Liver (tissue), 9 donors: ENCODE data around the gene GLI3. TPM values are rescaled to one million over a fixed set of nuclear protein-coding genes. Genes with fewer than 3 reads are reported as not detected.

Experiments
- DNase-seq: peaks from one replicate; pipeline ENCODE4 v3.0.0-alpha.2; 2017; ENCODE audit warnings: low spot score
- H3K27ac ChIP-seq, 2 donors: one replicate each; pipeline ENCODE4 v1.7.0; 2013; ENCODE audit warnings: inconsistent platforms in 2 of 2, low read length in 2 of 2, control low read depth in 1 of 2, low read depth in 1 of 2, mild to moderate bottlenecking in 1 of 2
- H3K27me3 ChIP-seq, 4 donors: one replicate each; pipeline versions ENCODE4 v1.6.1 to v1.7.0; 2013; ENCODE audit warnings: low read length in 3 of 4, inconsistent platforms in 1 of 4, mild to moderate bottlenecking in 1 of 4, moderate library complexity in 1 of 4; ENCODE audit not compliant: control insufficient read depth in 4 of 4, insufficient read depth in 4 of 4
- H3K36me3 ChIP-seq, 4 donors: one replicate each; pipeline versions ENCODE4 v1.6.1 to v1.7.0; 2013; ENCODE audit warnings: low read length in 3 of 4, mild to moderate bottlenecking in 3 of 4, low read depth in 1 of 4, moderate library complexity in 1 of 4; ENCODE audit not compliant: control insufficient read depth in 4 of 4, insufficient read depth in 3 of 4
- H3K4me1 ChIP-seq, 4 donors: one replicate each; pipeline versions ENCODE4 v1.6.1 to v1.7.0; 2013; ENCODE audit warnings: low read length in 3 of 4, mild to moderate bottlenecking in 3 of 4, moderate library complexity in 1 of 4; ENCODE audit not compliant: control insufficient read depth in 4 of 4, insufficient read depth in 4 of 4
- H3K4me3 ChIP-seq, 3 donors: one replicate each; pipeline versions ENCODE4 v1.6.1 to v1.7.0; 2013; ENCODE audit warnings: low read length in 3 of 3, control low read depth in 1 of 3, low read depth in 1 of 3, mild to moderate bottlenecking in 1 of 3
- H3K9ac ChIP-seq, 2 donors: one replicate each; pipeline ENCODE4 v1.7.0; 2013; ENCODE audit warnings: low read length in 2 of 2, mild to moderate bottlenecking in 2 of 2, moderate library complexity in 2 of 2, control low read depth in 1 of 2, low read depth in 1 of 2
- H3K9me3 ChIP-seq, 4 donors: one replicate each; pipeline versions ENCODE4 v1.6.1 to v1.7.0; 2013; ENCODE audit warnings: low read length in 3 of 4; ENCODE audit not compliant: control insufficient read depth in 4 of 4
- EGR1 ChIP-seq, 2 donors: IDR thresholded peaks; 2 replicates each; pipeline ENCODE4 v1.6.1; 2016 to 2018; ENCODE audit warnings: antibody characterized with exemption in 2 of 2, low read depth in 2 of 2
- FOXA1 ChIP-seq: IDR thresholded peaks from 2 replicates; pipeline ENCODE4 v1.6.1; 2016; ENCODE audit warnings: antibody characterized with exemption
- FOXA2 ChIP-seq: IDR thresholded peaks from 2 replicates; pipeline ENCODE4 v1.6.1; 2016; ENCODE audit warnings: antibody characterized with exemption
- GABPA ChIP-seq, 2 donors: IDR thresholded peaks in 1 of 2; conservative IDR thresholded peaks in 1 of 2; 2 replicates each; pipeline ENCODE4 v1.6.1; 2016; ENCODE audit warnings: antibody characterized with exemption in 2 of 2, mild to moderate bottlenecking in 1 of 2, moderate library complexity in 1 of 2
- HNF4G ChIP-seq: IDR thresholded peaks from 2 replicates; pipeline ENCODE4 v1.6.1; 2016; ENCODE audit warnings: antibody characterized with exemption
- RAD21 ChIP-seq, 2 donors: IDR thresholded peaks; 2 replicates each; pipeline ENCODE4 v1.6.1; 2016; ENCODE audit warnings: antibody characterized with exemption in 2 of 2, mild to moderate bottlenecking in 2 of 2
- SP1 ChIP-seq: IDR thresholded peaks from 2 replicates; pipeline ENCODE4 v1.6.1; 2018; ENCODE audit warnings: antibody characterized with exemption, mild to moderate bottlenecking
- TAF1 ChIP-seq: conservative IDR thresholded peaks from 2 replicates; pipeline ENCODE4 v1.6.1; 2016; ENCODE audit warnings: antibody characterized with exemption, mild to moderate bottlenecking
- YY1 ChIP-seq: IDR thresholded peaks from 2 replicates; pipeline ENCODE4 v1.6.1; 2016; ENCODE audit warnings: antibody characterized with exemption, mild to moderate bottlenecking
- WGBS: extraction: QIAGEN DNeasy Blood & Tissue Kit; methylation state at CpG from one replicate; pipeline ENCODE4 v1.1.7; 2013; 5-methylcytosine and 5-hydroxymethylcytosine counted together
- polyA plus RNA-seq, 2 donors: library from polyadenylated mRNA; stranded (reverse) in 1 of 2; unstranded in 1 of 2; fragments of 200-250 nt in 1 of 2; fragments of >200 nt in 1 of 2; fragmentation: Nextera tagmentation in 1 of 2; extraction: Ambion mirVana in 1 of 2; gene quantifications; one replicate each; pipeline versions ENCODE4 v1.2.1 to v1.2.3, GENCODE V29; 2013 to 2015
- total RNA-seq, 2 donors: library from RNA; depleted of rRNA; stranded (reverse); fragments of >200 nt; gene quantifications; one replicate each; pipeline ENCODE4 v1.2.3, GENCODE V29; 2014
- TF ChIP-seq, protein P1 (sequence below): IDR thresholded peaks from 2 replicates; pipeline ENCODE4 v1.6.1; 2016; ENCODE audit warnings: antibody characterized with exemption
- TF ChIP-seq, protein P2 (sequence below): IDR thresholded peaks from 2 replicates; pipeline ENCODE4 v1.6.1; 2016; ENCODE audit warnings: antibody characterized with exemption
- TF ChIP-seq, protein P3 (sequence below): IDR thresholded peaks from 2 replicates; pipeline ENCODE4 v1.6.1; 2016; ENCODE audit warnings: antibody characterized with exemption, mild to moderate bottlenecking
- TF ChIP-seq, protein P4 (sequence below): IDR thresholded peaks from 2 replicates; pipeline ENCODE4 v1.6.1; 2016; ENCODE audit warnings: antibody characterized with exemption
- TF ChIP-seq, protein P5 (sequence below): fragments of 150-350 bp; IDR thresholded peaks from 2 replicates; pipeline ENCODE4 v1.5.1; 2017; ENCODE audit warnings: improper control_type of control experiment, low read depth, low read length; ENCODE audit not compliant: missing input control
- donor health status: healthy.
- donor health status: healthy.
- donor health status: healthy.
- donor health status: healthy.
- donor health status: healthy.

GLI3 gene
- total and polyA plus RNA-seq, 4 donors, result 0.09 to 0.42 (median 0.26) TPM

DNA sequence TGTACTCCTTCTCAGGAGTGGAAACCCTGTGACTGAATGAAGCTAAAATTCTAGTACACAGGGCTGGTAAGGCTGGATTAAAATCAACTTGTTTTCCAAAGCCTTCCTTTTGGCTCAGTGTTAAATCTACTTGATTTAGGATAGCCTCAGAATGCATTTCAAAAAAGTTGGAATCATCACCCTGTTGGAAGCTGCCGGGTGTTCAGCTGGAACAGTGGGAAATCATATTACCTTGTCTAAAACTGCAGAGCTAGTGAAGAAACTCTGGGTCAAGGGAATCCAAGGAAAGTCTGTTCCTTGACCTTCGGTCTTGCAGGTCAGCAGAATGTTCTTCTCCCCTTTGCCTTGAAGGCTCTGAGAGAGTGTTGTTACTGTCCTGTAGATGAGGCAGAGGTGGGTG lies 282.0 kb downstream of the GLI3 start:
- Histone ChIP-seq H3K27ac (no peak overlapping the region), H3K4me3 (no peak overlapping the region), H3K9me3 (no peaks in the 10 kb centered on the region), H3K27me3 (peaks cover 0 to 9% (median 0%) of the 10 kb centered on the region in 4 donors), H3K4me1 (peaks cover 0 to 5% (median 2%) of the 10 kb centered on the region in 4 donors), H3K9ac (no peak overlapping the region), H3K36me3 (no peaks in the 10 kb centered on the region)
- no peak for DNase-seq
- TF ChIP-seq GABPA (IDR thresholded peaks at IDR 0.05 in 1 of 2, conservative IDR thresholded peaks at IDR 0.05 in 1 of 2), result no peak
- TF ChIP-seq SP1, result no peak
- TF ChIP-seq, protein P1, sequence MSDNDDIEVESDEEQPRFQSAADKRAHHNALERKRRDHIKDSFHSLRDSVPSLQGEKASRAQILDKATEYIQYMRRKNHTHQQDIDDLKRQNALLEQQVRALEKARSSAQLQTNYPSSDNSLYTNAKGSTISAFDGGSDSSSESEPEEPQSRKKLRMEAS, result no peak
- TF ChIP-seq, protein P2, sequence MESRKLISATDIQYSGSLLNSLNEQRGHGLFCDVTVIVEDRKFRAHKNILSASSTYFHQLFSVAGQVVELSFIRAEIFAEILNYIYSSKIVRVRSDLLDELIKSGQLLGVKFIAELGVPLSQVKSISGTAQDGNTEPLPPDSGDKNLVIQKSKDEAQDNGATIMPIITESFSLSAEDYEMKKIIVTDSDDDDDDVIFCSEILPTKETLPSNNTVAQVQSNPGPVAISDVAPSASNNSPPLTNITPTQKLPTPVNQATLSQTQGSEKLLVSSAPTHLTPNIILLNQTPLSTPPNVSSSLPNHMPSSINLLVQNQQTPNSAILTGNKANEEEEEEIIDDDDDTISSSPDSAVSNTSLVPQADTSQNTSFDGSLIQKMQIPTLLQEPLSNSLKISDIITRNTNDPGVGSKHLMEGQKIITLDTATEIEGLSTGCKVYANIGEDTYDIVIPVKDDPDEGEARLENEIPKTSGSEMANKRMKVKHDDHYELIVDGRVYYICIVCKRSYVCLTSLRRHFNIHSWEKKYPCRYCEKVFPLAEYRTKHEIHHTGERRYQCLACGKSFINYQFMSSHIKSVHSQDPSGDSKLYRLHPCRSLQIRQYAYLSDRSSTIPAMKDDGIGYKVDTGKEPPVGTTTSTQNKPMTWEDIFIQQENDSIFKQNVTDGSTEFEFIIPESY, result no peak
- TF ChIP-seq, protein P3, sequence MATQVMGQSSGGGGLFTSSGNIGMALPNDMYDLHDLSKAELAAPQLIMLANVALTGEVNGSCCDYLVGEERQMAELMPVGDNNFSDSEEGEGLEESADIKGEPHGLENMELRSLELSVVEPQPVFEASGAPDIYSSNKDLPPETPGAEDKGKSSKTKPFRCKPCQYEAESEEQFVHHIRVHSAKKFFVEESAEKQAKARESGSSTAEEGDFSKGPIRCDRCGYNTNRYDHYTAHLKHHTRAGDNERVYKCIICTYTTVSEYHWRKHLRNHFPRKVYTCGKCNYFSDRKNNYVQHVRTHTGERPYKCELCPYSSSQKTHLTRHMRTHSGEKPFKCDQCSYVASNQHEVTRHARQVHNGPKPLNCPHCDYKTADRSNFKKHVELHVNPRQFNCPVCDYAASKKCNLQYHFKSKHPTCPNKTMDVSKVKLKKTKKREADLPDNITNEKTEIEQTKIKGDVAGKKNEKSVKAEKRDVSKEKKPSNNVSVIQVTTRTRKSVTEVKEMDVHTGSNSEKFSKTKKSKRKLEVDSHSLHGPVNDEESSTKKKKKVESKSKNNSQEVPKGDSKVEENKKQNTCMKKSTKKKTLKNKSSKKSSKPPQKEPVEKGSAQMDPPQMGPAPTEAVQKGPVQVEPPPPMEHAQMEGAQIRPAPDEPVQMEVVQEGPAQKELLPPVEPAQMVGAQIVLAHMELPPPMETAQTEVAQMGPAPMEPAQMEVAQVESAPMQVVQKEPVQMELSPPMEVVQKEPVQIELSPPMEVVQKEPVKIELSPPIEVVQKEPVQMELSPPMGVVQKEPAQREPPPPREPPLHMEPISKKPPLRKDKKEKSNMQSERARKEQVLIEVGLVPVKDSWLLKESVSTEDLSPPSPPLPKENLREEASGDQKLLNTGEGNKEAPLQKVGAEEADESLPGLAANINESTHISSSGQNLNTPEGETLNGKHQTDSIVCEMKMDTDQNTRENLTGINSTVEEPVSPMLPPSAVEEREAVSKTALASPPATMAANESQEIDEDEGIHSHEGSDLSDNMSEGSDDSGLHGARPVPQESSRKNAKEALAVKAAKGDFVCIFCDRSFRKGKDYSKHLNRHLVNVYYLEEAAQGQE, result no peak
- TF ChIP-seq YY1, result no peak
- TF ChIP-seq TAF1, result no peak
- TF ChIP-seq, protein P4, sequence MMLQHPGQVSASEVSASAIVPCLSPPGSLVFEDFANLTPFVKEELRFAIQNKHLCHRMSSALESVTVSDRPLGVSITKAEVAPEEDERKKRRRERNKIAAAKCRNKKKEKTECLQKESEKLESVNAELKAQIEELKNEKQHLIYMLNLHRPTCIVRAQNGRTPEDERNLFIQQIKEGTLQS, result no peak
- TF ChIP-seq RAD21 (IDR thresholded peaks at IDR 0.05), result no peak
- TF ChIP-seq EGR1 (IDR thresholded peaks at IDR 0.05; ENCODE audit: low read depth in 2 of 2), result no peak
- TF ChIP-seq FOXA2, result no peak
- no peak for TF ChIP-seq FOXA1
- TF ChIP-seq, protein P5, sequence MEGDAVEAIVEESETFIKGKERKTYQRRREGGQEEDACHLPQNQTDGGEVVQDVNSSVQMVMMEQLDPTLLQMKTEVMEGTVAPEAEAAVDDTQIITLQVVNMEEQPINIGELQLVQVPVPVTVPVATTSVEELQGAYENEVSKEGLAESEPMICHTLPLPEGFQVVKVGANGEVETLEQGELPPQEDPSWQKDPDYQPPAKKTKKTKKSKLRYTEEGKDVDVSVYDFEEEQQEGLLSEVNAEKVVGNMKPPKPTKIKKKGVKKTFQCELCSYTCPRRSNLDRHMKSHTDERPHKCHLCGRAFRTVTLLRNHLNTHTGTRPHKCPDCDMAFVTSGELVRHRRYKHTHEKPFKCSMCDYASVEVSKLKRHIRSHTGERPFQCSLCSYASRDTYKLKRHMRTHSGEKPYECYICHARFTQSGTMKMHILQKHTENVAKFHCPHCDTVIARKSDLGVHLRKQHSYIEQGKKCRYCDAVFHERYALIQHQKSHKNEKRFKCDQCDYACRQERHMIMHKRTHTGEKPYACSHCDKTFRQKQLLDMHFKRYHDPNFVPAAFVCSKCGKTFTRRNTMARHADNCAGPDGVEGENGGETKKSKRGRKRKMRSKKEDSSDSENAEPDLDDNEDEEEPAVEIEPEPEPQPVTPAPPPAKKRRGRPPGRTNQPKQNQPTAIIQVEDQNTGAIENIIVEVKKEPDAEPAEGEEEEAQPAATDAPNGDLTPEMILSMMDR, result no peak
- WGBS, result 82% methylated on average over 2 of the region's 2 CpGs

DNA sequence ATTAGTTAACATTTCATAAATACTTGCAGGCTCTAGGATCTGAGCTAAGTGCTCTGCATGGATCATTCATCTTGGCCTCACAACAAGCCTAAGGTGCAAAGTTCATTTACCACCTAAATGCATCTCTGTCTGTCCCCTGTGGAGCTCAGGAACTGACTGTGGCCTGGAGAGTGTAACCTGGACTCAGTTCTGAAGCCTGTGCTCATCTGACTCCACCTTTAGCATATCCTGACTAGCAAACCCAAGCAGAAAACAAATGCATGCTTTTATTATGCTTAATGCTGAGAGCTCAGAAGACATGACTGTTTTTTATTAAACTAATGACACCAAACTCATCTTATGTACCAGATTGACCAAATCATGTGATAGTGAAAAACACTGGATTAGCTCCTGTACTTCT lies 288.5 kb downstream of the GLI3 start:
- DNase-seq, result no peak
- Histone ChIP-seq H3K9me3 (no peaks in the 10 kb centered on the region), H3K27me3 (no peaks in the 10 kb centered on the region), H3K4me1 (peaks cover 0 to 4% (median 2%) of the 10 kb centered on the region in 4 donors), H3K36me3 (no peaks in the 10 kb centered on the region), H3K9ac (no peak overlapping the region), H3K27ac (no peak overlapping the region), H3K4me3 (no peak overlapping the region)
- TF ChIP-seq HNF4G (no peak), RAD21 (IDR thresholded peaks at IDR 0.05) (no peak), SP1 (no peak), GABPA (IDR thresholded peaks at IDR 0.05 in 1 of 2, conservative IDR thresholded peaks at IDR 0.05 in 1 of 2) (no peak), EGR1 (IDR thresholded peaks at IDR 0.05; ENCODE audit: low read depth in 2 of 2) (no peak), YY1 (no peak)
- TF ChIP-seq, protein P2, result no peak
- TF ChIP-seq, protein P1, result no peak
- TF ChIP-seq, protein P3, result no peak
- TF ChIP-seq, protein P5, result no peak
